Loucy (cell line): ENCODE results near the gene IQGAP1.
A peak's percentile ranks its signal among the peaks of the same experiment; 100 is the strongest.

Experiments used
- H2AFZ ChIP-seq: fragments of 200-600 bp; sonication (generic); 2 replicates; pipeline ENCODE4 v1.6.0; 2016; ENCODE audit warnings: antibody characterized with exemption, mild to moderate bottlenecking, low read length, moderate library complexity
- H3F3A ChIP-seq: fragments of 200-600 bp; 2 replicates; pipeline ENCODE4 v1.6.0; 2016; ENCODE audit warnings: antibody characterized with exemption, low read depth, mild to moderate bottlenecking
- H3K27me3 ChIP-seq: fragments of 200-600 bp; sonication (generic); 2 replicates; pipeline ENCODE4 v1.6.1; 2014; ENCODE audit warnings: low read length, mild to moderate bottlenecking; ENCODE audit not compliant: insufficient read depth, poor library complexity, severe bottlenecking
- H3K36me3 ChIP-seq: fragments of 200-600 bp; sonication (generic); 2 replicates; pipeline ENCODE4 v1.6.1; 2016; ENCODE audit warnings: low read length; ENCODE audit not compliant: insufficient read depth
- H3K4me1 ChIP-seq: fragments of 200-600 bp; sonication (generic); 2 replicates; pipeline ENCODE4 v1.5.1; 2014; ENCODE audit warnings: low read length, mild to moderate bottlenecking; ENCODE audit not compliant: insufficient read depth, poor library complexity, severe bottlenecking
- H3K4me2 ChIP-seq: fragments of 200-600 bp; sonication (generic); 2 replicates; pipeline ENCODE4 v1.6.0; 2014; ENCODE audit warnings: antibody characterized with exemption, low read length, low read depth, mild to moderate bottlenecking; ENCODE audit not compliant: poor library complexity, severe bottlenecking
- H3K4me3 ChIP-seq: fragments of 200-600 bp; sonication (generic); 2 replicates; pipeline ENCODE4 v1.5.1; 2014; ENCODE audit warnings: low read length, mild to moderate bottlenecking, mixed read lengths; ENCODE audit not compliant: poor library complexity, severe bottlenecking
- H3K79me2 ChIP-seq: fragments of 200-600 bp; sonication (generic); 2 replicates; pipeline ENCODE4 v1.6.1; 2014; ENCODE audit warnings: low read length; ENCODE audit not compliant: insufficient read depth
- H3K9ac ChIP-seq: fragments of 200-600 bp; sonication (generic); 2 replicates; pipeline ENCODE4 v1.6.0; 2014; ENCODE audit warnings: mild to moderate bottlenecking, low read depth, low read length, moderate library complexity; ENCODE audit not compliant: poor library complexity, severe bottlenecking
- H3K9me2 ChIP-seq: fragments of 200-600 bp; sonication (generic); replicated peaks from 2 replicates; pipeline ENCODE4 v1.6.1; 2016; ENCODE audit warnings: low read depth, low read length, mixed read lengths
- H3K9me3 ChIP-seq: fragments of 200-600 bp; sonication (generic); 2 replicates; pipeline ENCODE4 v1.6.1; 2014; ENCODE audit warnings: mild to moderate bottlenecking, antibody characterized with exemption, low read length, low read depth; ENCODE audit not compliant: insufficient read depth
- H4K20me1 ChIP-seq: fragments of 200-600 bp; sonication (generic); 2 replicates; pipeline ENCODE4 v1.6.0; 2014; ENCODE audit warnings: antibody characterized with exemption, low read length, mild to moderate bottlenecking; ENCODE audit not compliant: insufficient read depth, poor library complexity, severe bottlenecking
- EZH2phosphoT487 ChIP-seq: fragments of 200-600 bp; IDR thresholded peaks from 2 replicates; pipeline ENCODE4 v1.6.1; 2018; ENCODE audit warnings: antibody characterized with exemption, mild to moderate bottlenecking, moderate library complexity, borderline replicate concordance
- TF ChIP-seq, protein P1 (sequence below): fragments of 200-600 bp; sonication (generic); conservative IDR thresholded peaks from 2 replicates; pipeline ENCODE4 v1.5.1; 2014; ENCODE audit warnings: mild to moderate bottlenecking, antibody characterized with exemption, low read length

IQGAP1 gene

DNA sequence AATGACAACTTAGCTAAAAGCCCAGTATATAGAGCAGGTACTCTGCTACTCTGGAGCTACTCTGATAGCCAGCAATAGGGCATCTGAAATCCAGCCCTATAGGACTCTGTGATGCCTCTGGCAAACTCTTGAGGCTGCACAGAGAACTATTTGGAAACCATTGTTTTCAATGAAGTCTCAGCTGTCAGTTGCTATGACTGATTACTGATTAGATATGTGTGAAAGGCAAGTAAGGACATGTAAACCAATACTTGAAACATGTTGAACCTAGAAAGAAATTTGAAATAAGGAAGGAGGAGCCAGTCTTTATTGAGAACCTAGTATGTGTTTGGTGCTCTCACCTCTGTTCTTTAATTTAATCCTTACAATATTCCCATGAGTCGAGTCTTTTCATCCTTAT, 101.5 kb downstream of the IQGAP1 start:
- Histone ChIP-seq H3K9me2 (no peaks in the 10 kb centered on the region), H3K9ac (peak overlapping the region; percentile 34), H4K20me1 (no peaks in the 10 kb centered on the region), H3F3A (no peaks in the 10 kb centered on the region), H3K79me2 (no peaks in the 10 kb centered on the region), H2AFZ (no peak overlapping the region), H3K4me2 (no peak overlapping the region), H3K36me3 (peaks cover 63% of the 10 kb centered on the region; the same call in 1 of the 2 replicates), H3K4me1 (no peaks in the 10 kb centered on the region), H3K9me3 (no peaks in the 10 kb centered on the region), H3K4me3 (no peak overlapping the region), H3K27me3 (no peaks in the 10 kb centered on the region)
- TF ChIP-seq EZH2phosphoT487: no peak
- TF ChIP-seq, protein P1, sequence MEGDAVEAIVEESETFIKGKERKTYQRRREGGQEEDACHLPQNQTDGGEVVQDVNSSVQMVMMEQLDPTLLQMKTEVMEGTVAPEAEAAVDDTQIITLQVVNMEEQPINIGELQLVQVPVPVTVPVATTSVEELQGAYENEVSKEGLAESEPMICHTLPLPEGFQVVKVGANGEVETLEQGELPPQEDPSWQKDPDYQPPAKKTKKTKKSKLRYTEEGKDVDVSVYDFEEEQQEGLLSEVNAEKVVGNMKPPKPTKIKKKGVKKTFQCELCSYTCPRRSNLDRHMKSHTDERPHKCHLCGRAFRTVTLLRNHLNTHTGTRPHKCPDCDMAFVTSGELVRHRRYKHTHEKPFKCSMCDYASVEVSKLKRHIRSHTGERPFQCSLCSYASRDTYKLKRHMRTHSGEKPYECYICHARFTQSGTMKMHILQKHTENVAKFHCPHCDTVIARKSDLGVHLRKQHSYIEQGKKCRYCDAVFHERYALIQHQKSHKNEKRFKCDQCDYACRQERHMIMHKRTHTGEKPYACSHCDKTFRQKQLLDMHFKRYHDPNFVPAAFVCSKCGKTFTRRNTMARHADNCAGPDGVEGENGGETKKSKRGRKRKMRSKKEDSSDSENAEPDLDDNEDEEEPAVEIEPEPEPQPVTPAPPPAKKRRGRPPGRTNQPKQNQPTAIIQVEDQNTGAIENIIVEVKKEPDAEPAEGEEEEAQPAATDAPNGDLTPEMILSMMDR: no peak

- H3K4me3 ChIP-seq: no peak overlapping the region
These were observed 101.9 kb downstream of the IQGAP1 start for GRCh38 chr15:90489944-90490343.

GRCh38 chr15:90493647-90494046, 105.6 kb downstream of the IQGAP1 start:
- H3K4me1 ChIP-seq: no peaks in the 10 kb centered on the region
- no peaks in the 10 kb centered on the region for H4K20me1 ChIP-seq
- no peaks in the 10 kb centered on the region for H3K9me3 ChIP-seq
- H3F3A ChIP-seq: no peaks in the 10 kb centered on the region
- H3K9me2 ChIP-seq: no peaks in the 10 kb centered on the region
- no peak overlapping the region for H3K4me3 ChIP-seq
- H3K36me3 ChIP-seq: peaks cover 56% of the 10 kb centered on the region; the same call in 1 of the 2 replicates
- H3K79me2 ChIP-seq: no peaks in the 10 kb centered on the region
- H3K9ac ChIP-seq: no peak overlapping the region
- H2AFZ ChIP-seq: no peak overlapping the region
- H3K27me3 ChIP-seq: no peaks in the 10 kb centered on the region
- H3K4me2 ChIP-seq: no peak overlapping the region
- no peak for TF ChIP-seq EZH2phosphoT487
- TF ChIP-seq, protein P1: no peak

More at GRCh38 chr15:90489944-90490343, 101.9 kb downstream of the IQGAP1 start:
- Histone ChIP-seq H3K27me3 (no peaks in the 10 kb centered on the region), H3K9me2 (no peaks in the 10 kb centered on the region), H3K9ac (peak overlapping the region; percentile 34), H4K20me1 (no peaks in the 10 kb centered on the region), H3K4me1 (no peaks in the 10 kb centered on the region), H3F3A (no peaks in the 10 kb centered on the region), H3K79me2 (no peaks in the 10 kb centered on the region), H3K9me3 (no peaks in the 10 kb centered on the region), H2AFZ (no peak overlapping the region), H3K4me2 (no peak overlapping the region), H3K36me3 (peaks cover 64% of the 10 kb centered on the region; the same call in 1 of the 2 replicates)
- TF ChIP-seq, protein P1: no peak
- no peak for TF ChIP-seq EZH2phosphoT487
